Kidney epithelial cell (primary cell): Measurements from ENCODE around the gene PAMR1. TPM values are rescaled to one million over a fixed set of nuclear protein-coding genes. Genes with fewer than 3 reads are reported as not detected.

Experiments
- DNase-seq: peaks from one replicate; pipeline ENCODE4 v3.0.0-alpha.2; 2010; ENCODE audit warnings: low read depth
- H3K27me3 ChIP-seq: 2 replicates; pipeline ENCODE4 v1.6.0; 2011; ENCODE audit warnings: low read length; ENCODE audit not compliant: control insufficient read depth, insufficient read depth
- H3K36me3 ChIP-seq: 2 replicates; pipeline ENCODE4 v1.5.1; 2011; ENCODE audit warnings: low read length; ENCODE audit not compliant: control insufficient read depth, insufficient read depth
- H3K4me3 ChIP-seq: 2 replicates; pipeline ENCODE4 v1.5.1; 2011; ENCODE audit warnings: low read depth, mild to moderate bottlenecking, control low read depth, low read length
- CTCF ChIP-seq: IDR thresholded peaks from 2 replicates; pipeline ENCODE4 v1.5.1; 2011; ENCODE audit warnings: mild to moderate bottlenecking, moderate library complexity, low read length, control low read depth, inconsistent platforms; ENCODE audit not compliant: insufficient read depth, poor library complexity, severe bottlenecking
- total RNA-seq: library from RNA; depleted of rRNA; stranded (reverse); fragments of >200 nt; gene quantifications from 2 replicates; pipeline ENCODE4 v1.2.3, GENCODE V29; 2015

Gene PAMR1
- total RNA-seq, 1 donor from 2014 or later: 0.84 TPM

GRCh38 chr11:35383953-35384352, 141.5 kb downstream of the PAMR1 start:
- TF ChIP-seq CTCF: no peak
- no peak for DNase-seq
- H3K36me3 ChIP-seq: no peaks in the 10 kb centered on the region
- H3K27me3 ChIP-seq: no peaks in the 10 kb centered on the region
- no peak overlapping the region for H3K4me3 ChIP-seq

Other genes starting within 250 kb of the PAMR1 start
- not detected in 2 replicates for gene SLC1A2, start 106.1 kb downstream of the PAMR1 start, total RNA-seq
- gene FJX1, start 92.8 kb upstream of the PAMR1 start, total RNA-seq: 36.1 and 37.2 TPM in 2 replicates
- 40.9 and 56.7 TPM in 2 replicates for gene TRIM44, start 137.2 kb upstream of the PAMR1 start, total RNA-seq